NCI-H1417 treated with DMSO at 0.1 percent for 48 hours (cell line): Measurements from ENCODE around the gene SCIN.
"Not testable (repeated sequence)": the region's sequence is repeated elsewhere in the genome, so short reads cannot be mapped to it uniquely, and the experiment has no call there.

Source experiments
- DNase-seq: peaks from one replicate; lab custom pipeline; 2025; lab: John Stamatoyannopoulos, UW

SCIN gene

GRCh38 chr7:12570534-12571461, at the start of gene SCIN:
Gene SCIN (plus strand): TSS chr7:12570720. CDS start chr7:12570787, 67 bp downstream.
- DNase-seq, result no peak

DNA sequence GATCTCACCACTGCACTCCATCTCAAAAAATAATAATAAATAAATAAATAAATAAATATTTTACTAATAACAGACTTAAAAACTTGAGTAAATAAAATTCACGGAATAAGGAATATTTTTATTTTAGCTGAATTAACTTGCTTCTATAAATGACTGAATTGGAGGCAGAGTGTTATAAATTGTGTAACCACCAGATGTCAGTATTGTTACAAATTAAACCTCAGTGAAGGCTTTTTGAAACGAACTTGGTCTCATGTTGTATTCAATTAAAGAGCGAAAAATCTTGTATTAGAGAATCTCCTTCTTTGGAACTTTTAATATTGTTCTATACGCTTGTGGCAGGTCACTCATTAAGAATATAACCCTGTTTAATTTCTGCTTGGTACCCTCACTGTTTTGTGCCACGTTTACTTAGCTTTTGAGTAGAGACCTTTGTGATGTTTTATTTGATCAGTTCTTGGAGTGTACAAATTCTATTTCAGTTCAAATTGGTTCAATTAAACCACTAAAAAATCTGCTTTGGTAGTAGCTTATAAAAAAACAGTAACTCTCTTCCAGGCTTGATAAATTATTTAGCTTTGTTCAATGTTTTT, 45.6 kb upstream of the SCIN start:
- DNase-seq, result peak; percentile 55

DNA sequence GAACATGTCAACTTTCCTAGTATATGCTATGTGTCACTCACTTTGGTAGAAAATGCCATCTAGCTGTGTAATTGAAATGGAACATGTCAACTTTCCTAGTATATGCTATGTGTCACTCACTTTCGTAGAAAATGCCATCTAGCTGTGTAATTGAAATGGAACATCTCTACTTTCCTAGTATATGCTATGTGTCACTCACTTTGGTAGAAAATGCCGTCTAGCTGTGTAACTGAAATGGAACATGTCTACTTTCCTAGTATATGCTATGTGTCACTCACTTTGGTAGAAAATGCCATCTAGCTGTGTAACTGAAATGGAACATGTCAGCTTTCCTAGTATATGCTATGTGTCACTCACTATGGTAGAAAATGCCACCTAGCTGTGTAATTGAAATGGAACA, 43.8 kb upstream of the SCIN start:
- DNase-seq, result not testable (repeated sequence)

DNA sequence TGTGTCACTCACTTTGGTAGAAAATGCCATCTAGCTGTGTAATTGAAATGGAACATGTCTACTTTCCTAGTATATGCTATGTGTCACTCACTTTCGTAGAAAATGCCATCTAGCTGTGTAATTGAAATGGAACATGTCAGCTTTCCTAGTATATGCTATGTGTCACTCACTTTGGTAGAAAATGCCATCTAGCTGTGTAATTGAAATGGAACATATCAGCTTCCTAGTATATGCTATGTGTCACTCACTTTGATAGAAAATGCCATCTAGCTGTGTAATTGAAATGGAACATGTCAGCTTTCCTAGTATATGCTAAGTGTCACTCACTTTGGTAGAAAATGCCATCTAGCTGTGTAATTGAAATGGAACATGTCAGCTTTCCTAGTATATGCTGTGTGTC, 42.9 kb upstream of the SCIN start:
- DNase-seq, result not testable (repeated sequence)

- DNase-seq, result no peak
These were observed 40.4 kb upstream of the SCIN start for GRCh38 chr7:12529971-12530710.

- DNase-seq, result no peak
These were observed 38.7 kb upstream of the SCIN start for GRCh38 chr7:12531784-12532183.

DNA sequence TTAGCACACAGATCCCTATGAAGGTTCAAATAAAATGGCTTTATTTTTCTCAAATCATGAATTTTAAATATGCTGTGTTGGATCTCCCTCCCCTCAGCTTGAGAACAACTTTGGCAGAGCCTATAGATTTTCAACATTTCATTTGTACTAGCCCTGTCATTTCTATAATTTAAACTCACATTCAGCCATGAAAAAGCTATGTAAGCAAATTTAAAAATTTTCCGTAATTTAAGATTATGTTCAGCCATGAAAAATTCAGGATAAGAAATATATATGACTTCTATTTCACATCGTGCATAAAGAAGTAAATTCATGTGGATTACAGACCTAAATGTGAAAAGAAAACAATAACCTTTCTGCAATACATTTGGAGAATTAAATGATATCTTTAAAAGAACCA, 36.5 kb upstream of the SCIN start:
- DNase-seq, result no peak

DNA sequence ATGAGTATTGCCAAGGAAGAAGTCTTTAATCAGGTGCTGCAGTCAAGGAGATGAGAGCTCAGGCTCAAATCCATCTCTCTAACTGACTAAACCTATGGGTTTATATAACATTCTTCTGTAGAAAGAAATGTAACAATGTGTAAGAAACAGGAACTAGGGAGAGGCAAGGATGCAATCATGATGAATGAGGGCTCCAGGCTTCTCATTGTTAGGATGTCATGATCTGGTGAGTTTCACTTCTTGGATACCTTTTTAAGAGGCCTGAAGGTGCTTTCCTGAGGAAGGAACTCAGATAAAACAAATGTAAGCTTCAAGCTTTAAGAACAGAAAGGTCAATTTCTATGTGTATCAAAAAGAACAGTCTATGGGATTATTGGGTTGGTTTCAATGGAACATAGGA, 30.8 kb upstream of the SCIN start:
- no peak for DNase-seq

- no peak for DNase-seq
These were observed 29.7 kb upstream of the SCIN start for GRCh38 chr7:12540850-12541249.

- DNase-seq, result no peak
These were observed 26.9 kb upstream of the SCIN start for GRCh38 chr7:12543586-12543985.

DNA sequence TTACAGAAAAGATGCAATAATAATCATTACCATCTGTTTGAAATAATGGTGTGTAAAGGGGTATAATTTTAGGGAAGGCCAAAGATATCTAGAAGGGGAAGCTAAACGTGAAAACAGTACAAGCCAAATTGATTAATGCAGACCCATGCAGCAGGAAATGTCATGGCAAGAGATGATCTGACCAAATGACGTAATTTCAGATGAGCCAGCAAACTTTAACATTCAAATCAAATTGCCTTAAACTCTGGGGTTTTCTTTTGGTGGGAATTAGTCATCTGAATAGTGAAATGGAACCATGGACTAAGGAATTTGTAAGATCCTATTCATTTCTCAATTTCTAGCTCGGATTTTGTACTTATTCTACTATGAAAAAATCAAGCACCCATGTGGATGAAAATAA, 21.4 kb upstream of the SCIN start:
- DNase-seq, result no peak

DNA sequence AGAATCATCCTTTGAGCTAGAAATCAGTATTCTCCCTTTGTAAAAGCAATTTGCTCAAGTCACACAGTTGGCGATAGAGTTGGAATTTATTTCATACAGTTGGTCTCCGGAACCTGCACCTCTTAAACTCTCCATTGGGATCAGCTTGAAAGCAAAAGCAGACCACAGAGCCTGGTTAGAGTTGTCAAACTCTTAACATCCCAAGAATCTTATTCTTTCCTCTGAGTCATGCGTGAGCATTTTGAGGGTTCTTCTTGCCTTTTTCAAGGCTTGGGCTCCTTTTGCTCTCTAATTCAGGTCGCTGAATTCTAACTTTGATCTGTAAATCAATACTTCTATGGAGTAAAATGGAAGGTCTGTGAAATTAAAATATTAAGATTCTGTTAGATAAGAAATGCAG, 19.6 kb upstream of the SCIN start:
- DNase-seq, result no peak

DNA sequence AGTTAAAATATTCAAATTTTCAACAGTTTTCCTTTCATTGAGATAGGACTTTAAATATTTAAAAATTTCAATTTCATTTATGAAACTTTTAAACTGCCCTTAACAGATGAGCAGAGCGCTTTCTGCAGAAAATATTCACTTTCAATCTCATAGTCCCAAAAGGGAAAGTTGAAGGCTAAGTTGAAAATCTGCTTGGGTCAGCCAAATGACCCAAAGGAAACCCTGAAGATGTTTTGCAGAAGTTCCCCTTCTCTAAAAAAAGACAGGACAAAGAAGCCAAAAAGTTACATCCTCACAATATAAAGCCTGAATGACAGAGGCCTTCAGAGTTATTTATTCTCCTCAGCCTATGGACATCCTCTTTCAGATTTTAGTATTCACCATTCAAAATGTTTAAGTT, 17.6 kb upstream of the SCIN start:
- DNase-seq, result no peak

DNA sequence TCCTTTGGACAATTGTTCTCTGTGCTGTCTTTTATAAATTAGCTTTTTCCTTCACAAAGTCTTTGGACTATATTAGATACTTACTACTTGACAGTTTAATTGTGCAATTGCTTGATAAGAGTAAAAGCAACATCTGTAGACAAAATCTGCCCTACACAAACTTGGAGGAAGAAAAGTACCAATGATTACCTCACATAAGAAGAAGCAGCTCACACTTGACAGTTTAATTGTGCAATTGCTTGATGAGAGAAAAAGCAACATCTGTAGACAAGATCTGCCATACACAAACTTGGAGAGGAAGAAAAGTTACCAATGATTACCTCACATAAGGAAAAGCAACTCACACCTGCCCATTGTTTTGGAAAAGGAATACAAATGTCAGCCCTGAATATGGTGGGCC, 17.1 kb upstream of the SCIN start:
- no peak for DNase-seq

DNA sequence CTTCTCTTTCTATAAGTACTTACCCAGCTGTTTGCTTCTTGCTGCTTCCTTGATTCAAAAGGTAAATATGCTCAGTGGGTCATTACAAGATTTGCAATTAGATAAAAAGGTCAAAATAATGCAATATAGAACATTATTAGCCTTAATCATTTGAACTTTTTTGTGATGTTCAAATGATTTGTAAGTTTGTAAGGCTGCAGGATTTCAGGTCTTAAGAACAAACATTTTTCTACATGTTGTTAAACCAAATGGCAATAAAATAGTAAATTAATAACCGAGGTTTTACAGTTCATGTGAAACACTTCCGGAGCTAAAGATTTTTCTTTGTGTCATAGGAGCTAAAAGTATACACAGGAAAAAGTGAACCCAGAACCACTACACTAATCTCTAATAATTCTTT, 16.2 kb upstream of the SCIN start:
- DNase-seq, result no peak

- DNase-seq, result no peak
These were observed 15.6 kb upstream of the SCIN start for GRCh38 chr7:12554872-12555271.

DNA sequence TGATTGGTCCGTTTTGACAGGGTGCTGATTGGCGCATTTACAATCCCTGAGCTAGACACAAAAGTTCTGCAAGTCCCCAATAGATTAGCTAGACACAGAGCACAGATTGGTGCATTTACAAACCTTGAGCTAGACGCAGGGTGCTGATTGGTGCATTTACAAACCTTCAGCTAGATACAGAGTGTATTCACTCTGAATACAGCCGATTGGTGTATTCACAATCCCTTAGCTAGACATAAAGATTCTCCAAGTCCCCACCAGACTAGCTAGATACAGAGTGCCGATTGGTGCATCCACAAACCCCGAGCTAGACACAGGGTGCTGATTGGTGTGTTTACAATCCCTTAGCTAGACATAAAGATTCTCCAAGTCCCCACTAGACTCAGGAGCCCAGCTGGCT, 14.8 kb upstream of the SCIN start:
- DNase-seq, result not testable (repeated sequence)

DNA sequence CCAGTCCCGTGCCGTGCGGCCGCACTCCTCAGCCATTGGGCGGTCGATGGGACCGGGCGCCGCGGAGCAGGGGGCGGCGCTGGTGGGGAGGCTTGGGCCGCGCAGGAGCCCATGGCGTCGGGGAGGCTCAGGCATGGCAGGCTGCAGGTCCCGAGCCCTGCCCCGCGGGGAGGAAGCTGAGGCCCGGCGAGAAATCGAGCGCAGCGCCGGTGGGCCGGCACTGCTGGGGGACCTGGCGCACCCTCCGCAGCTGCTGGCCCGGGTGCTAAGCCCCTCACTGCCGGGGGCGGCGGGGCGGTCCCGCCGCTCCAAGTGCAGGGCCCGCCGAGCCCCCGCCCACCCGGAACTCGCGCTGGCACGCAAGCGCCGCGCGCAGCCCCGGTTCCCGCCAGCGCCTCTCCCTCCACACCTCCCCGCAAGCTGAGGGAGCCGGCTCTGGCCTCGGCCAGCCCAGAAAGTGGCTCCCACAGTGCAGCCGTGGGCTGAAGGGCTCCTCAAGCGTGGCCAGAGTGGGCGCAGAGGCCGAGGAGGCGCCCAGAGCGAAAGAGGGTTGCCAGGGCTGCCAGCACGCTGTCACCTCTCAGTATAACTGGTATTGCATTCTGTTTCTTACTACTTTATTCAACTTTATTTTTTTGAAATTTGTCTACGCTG, 14.3 kb upstream of the SCIN start:
- not testable (repeated sequence) for DNase-seq

DNA sequence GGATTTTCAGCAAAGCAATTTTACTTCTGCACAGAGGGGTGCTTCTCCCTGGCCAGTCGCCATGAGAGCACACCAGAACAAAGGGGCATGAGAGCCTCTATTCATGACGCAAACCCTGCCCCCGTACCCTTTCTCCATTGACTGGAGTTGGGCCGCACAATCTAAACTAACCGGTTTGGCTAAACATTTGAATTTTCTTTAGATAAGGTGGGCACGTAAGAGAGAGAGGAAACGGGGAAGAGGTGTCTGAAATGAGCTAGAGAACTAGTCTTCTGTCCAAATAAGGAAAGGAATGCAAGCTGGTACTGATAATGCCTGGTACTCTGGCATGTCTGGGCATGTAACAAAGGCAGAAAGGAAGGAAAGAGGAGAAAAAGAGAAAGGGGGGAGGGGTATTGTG, 13.2 kb upstream of the SCIN start:
- no peak for DNase-seq

DNA sequence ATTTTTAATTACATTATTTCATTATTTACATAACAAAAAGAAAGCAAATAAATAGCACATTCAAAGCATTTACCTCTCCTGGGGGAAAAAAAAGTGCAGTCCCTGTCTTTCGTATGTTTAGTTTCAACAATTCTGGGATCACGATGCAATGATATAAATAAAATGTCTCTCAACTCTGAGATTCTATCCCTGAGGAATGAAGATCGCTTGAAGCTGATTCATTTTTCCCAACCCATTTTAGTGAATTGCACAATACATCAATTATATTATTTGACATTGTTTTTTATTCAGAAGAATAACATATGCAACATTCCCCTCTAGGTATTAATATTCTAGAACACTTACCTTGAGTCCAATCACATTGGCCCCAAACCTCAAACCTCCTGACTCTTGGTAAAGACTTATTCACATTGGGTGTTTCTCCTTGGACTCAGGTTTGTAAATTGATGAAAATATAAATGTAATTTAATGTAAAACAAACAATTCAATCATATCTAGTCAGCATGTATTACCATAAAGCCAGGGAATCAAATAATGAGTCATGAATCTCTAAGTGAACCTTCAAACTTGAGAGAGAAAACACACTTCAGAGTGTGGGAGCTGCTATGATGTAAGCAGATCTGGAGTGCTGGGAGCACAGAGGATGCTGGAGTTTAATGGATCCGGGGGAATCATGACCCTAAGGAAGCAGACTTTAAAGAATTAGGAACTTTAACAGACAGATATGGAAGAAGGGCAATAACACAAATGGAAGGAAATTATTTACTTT, 5.3 kb upstream of the SCIN start:
- no peak for DNase-seq

DNA sequence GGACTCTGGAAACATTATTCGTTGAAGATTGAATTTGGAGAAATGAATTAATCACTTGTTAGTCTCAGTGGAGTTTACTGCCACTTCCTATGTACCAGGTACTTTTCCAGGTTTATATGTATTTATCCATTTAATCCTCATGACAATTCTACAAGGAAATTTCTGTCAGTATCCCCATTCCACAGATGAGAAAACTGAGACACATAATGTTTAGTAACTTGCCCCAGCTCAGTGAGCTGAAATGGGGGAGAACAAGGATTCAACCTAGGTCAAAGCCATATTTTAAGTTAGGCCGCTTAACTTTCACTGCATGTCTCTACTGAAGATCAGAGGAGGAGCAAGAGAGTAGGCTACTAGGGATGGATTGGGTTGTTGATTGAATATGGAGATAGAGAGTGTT, 4.6 kb upstream of the SCIN start:
- no peak for DNase-seq

DNA sequence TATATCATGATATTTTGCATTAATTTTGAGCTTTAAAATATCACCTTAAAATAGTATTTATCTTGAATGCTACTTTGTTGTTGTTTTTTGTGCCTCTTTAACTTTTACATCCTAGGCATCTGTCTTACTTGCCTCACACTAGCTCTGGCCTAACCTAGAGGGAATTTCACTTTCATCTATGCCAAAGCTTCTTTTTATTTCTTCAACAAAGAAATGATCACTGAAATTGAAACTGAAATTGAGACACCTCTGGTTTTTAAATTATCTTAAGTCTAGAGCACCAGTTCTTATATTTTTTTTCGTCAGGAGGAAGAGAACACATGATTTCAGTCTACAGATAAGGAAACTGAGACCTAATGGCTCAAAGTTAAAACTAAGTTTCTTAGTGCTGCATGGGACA, 3.5 kb upstream of the SCIN start:
- DNase-seq, result no peak
